Esophagus muscularis mucosa (tissue), 4 donors: ENCODE results near the gene POLR3C. TPM values are rescaled to one million over a fixed set of nuclear protein-coding genes. Genes with fewer than 3 reads are reported as not detected.

Experiments
- DNase-seq: peaks from one replicate; pipeline ENCODE4 v3.0.0-alpha.2; 2017; ENCODE audit errors: extremely low spot score
- H3K27ac ChIP-seq, 4 donors: fragments of 200-600 bp; sonication (generic); replicated peaks in 1 of 4; 1 replicate in 3 of 4; 2 replicates in 1 of 4; pipeline ENCODE4 v1.5.1; 2016 to 2019; ENCODE audit warnings: mild to moderate bottlenecking in 1 of 4
- H3K27me3 ChIP-seq, 4 donors: fragments of 200-600 bp; sonication (generic); one replicate each; pipeline versions ENCODE4 v1.5.1 to v1.6.0; 2016 to 2019
- H3K36me3 ChIP-seq, 4 donors: fragments of 200-600 bp; sonication (generic); one replicate each; pipeline ENCODE4 v1.5.1; 2016 to 2019
- H3K4me1 ChIP-seq, 4 donors: fragments of 200-600 bp; sonication (generic); one replicate each; pipeline ENCODE4 v1.5.1; 2016 to 2019
- H3K4me3 ChIP-seq, 4 donors: fragments of 200-600 bp; sonication (generic); 1 replicate in 2 of 4; 2 replicates in 2 of 4; pipeline ENCODE4 v1.5.1; 2016 to 2019; ENCODE audit warnings: mild to moderate bottlenecking in 4 of 4, moderate library complexity in 1 of 4
- H3K9me3 ChIP-seq, 4 donors: fragments of 200-600 bp; sonication (generic); 1 replicate in 3 of 4; 2 replicates in 1 of 4; pipeline ENCODE4 v1.5.1; 2016 to 2019
- CTCF ChIP-seq, 3 experiments: fragments of 200-600 bp in 2 of 3; fragments of 450-650 bp in 1 of 3; sonication (generic) in 2 of 3; IDR thresholded peaks; one replicate each; pipeline ENCODE4 v1.5.1; 2017 to 2019; ENCODE audit warnings: antibody characterized with exemption in 3 of 3, mild to moderate bottlenecking in 2 of 3, moderate library complexity in 1 of 3
- EP300 ChIP-seq: sonication (generic); formaldehyde crosslinking; IDR thresholded peaks from one replicate; pipeline ENCODE4 v1.6.1; 2017; ENCODE audit warnings: antibody characterized with exemption
- POLR2A ChIP-seq: fragments of 450-650 bp; IDR thresholded peaks from one replicate; pipeline ENCODE4 v1.6.1; 2017; ENCODE audit warnings: antibody characterized with exemption, moderate library complexity, mild to moderate bottlenecking, low read depth
- POLR2AphosphoS5 ChIP-seq, 2 donors: sonication (generic); formaldehyde crosslinking; IDR thresholded peaks; one replicate each; pipeline ENCODE4 v1.6.1; 2017; ENCODE audit warnings: antibody characterized with exemption in 2 of 2
- WGBS: methylation state at CpG from one replicate; pipeline ENCODE4 v1.1.5; 2018; 5-methylcytosine and 5-hydroxymethylcytosine counted together
- intact Hi-C: fragments of 100-400 bp; cut with DNase I; formaldehyde crosslinking; loops from one replicate; pipeline ENCODE4 v1.15.1; 2023
- total RNA-seq, 4 donors: library from RNA; depleted of rRNA; stranded (reverse); fragments of >200 nt; gene quantifications; one replicate each; pipeline versions ENCODE4 v1.1.0 to v1.2.1, GENCODE V29; 2016

The POLR3C gene
- total RNA-seq, 4 donors from 2014 or later, result 22.3 to 34.1 (median 27.8) TPM

- peak overlapping the region; percentile 81 to 84 (median 82) for H3K27ac ChIP-seq
- peaks cover 19 to 62% (median 60%) of the 10 kb centered on the region in 4 donors for H3K4me1 ChIP-seq
Observed at GRCh38 chr1:145782272-145783099, 41.5 kb upstream of the POLR3C start.

DNA sequence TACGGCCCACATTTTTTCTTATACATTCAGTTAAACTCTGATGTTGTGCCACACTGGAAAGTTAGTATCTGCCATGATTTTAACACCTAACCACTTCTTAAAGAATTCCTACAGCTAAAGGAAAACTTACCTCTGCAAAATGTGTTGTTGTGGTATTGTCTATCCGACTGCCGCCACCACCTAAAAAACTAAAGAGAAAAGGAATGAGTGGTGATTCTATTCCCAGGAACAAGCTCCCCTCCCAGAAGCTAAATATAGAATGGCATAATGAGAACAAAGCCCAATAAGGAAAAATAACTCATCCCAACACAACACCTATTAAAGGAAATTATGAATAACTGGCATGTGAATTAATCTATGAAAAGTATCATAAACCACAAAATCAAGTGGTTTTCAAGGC, 39.6 kb upstream of the POLR3C start:
- TF ChIP-seq POLR2A (no peak), POLR2AphosphoS5 (IDR thresholded peaks at IDR 0.05) (peak in 1 of 2 donors; percentile 73), EP300 (no peak), CTCF (IDR thresholded peaks at IDR 0.05) (no peak)
- DNase-seq, result no peak

More at GRCh38 chr1:145782272-145783099, 41.5 kb upstream of the POLR3C start:
- H3K4me3 ChIP-seq, result peak overlapping the region; percentile 44 to 58 (median 48)
- TF ChIP-seq CTCF (IDR thresholded peaks at IDR 0.05) (no peak), EP300 (no peak), POLR2AphosphoS5 (IDR thresholded peaks at IDR 0.05) (peak in 1 of 2 donors; percentile 47)
- H3K9me3 ChIP-seq, result no peaks in the 10 kb centered on the region
- no peaks in the 10 kb centered on the region for H3K27me3 ChIP-seq
- 53% methylated on average over 10 of the region's 10 CpGs for WGBS
- peaks cover 0 to 20% (median 9%) of the 10 kb centered on the region in 4 donors for H3K36me3 ChIP-seq
- intact Hi-C loops, result no loop called here
- DNase-seq, result no peak

GRCh38 chr1:145785547-145785946, 38.5 kb upstream of the POLR3C start:
- Histone ChIP-seq H3K27me3 (no peaks in the 10 kb centered on the region), H3K9me3 (no peaks in the 10 kb centered on the region), H3K36me3 (peaks cover 0 to 14% (median 7%) of the 10 kb centered on the region in 4 donors), H3K4me3 (no peak overlapping the region), H3K4me1 (peaks cover 15 to 32% (median 30%) of the 10 kb centered on the region in 4 donors), H3K27ac (peak overlapping the region; percentile 81 to 84 (median 82))
- no peak for TF ChIP-seq CTCF (IDR thresholded peaks at IDR 0.05)
- no peak for TF ChIP-seq POLR2A
- no peak for TF ChIP-seq EP300
- no peak for TF ChIP-seq POLR2AphosphoS5 (IDR thresholded peaks at IDR 0.05)
- intact Hi-C loops, result loop anchor here (5.0 kb wide), 1 partner anchor 42 kb away; no protein-coding TSS in a partner anchor
- no peak for DNase-seq
- 73% methylated on average over 1 of the region's 1 CpG for WGBS

More for the DNA sequence above, 39.6 kb upstream of the POLR3C start:
- peaks cover 0 to 24% (median 11%) of the 10 kb centered on the region in 4 donors for H3K36me3 ChIP-seq
- peak overlapping the region; percentile 81 to 84 (median 82) for H3K27ac ChIP-seq
- peaks cover 15 to 42% (median 40%) of the 10 kb centered on the region in 4 donors for H3K4me1 ChIP-seq
- 46% methylated on average over 3 of the region's 3 CpGs for WGBS
- intact Hi-C loops, result no loop called here
- H3K9me3 ChIP-seq, result no peaks in the 10 kb centered on the region
- H3K27me3 ChIP-seq, result no peaks in the 10 kb centered on the region
- peak overlapping the region; percentile 44 to 58 (median 48) for H3K4me3 ChIP-seq

- no peak for DNase-seq
- no peak overlapping the region for H3K4me3 ChIP-seq
- intact Hi-C loops, result loop anchor here (5.0 kb wide), 1 partner anchor 41 kb away; no protein-coding TSS in a partner anchor
- H3K4me1 ChIP-seq, result peaks cover 15 to 27% (median 24%) of the 10 kb centered on the region in 4 donors
- TF ChIP-seq POLR2AphosphoS5 (IDR thresholded peaks at IDR 0.05), result no peak
- no peak for TF ChIP-seq POLR2A
- TF ChIP-seq EP300, result no peak
- TF ChIP-seq CTCF (IDR thresholded peaks at IDR 0.05), result no peak
- 0% methylated on average over 1 of the region's 1 CpG for WGBS
- no peaks in the 10 kb centered on the region for H3K9me3 ChIP-seq
- H3K27me3 ChIP-seq, result no peaks in the 10 kb centered on the region
- H3K27ac ChIP-seq, result peak overlapping the region; percentile 81 to 84 (median 82)
- H3K36me3 ChIP-seq, result peaks cover 0 to 14% (median 7%) of the 10 kb centered on the region in 4 donors
Observed at GRCh38 chr1:145786271-145786670, 37.7 kb upstream of the POLR3C start.
